HepG2 (cell line): ENCODE data around the gene ABTB2. TPM values are rescaled to one million over a fixed set of nuclear protein-coding genes. Genes with fewer than 3 reads are reported as not detected.

Experiments used
- ATAC-seq: fragments of 200-7000 bp; cut with Tn5 transposase; 3 replicates; pipeline ENCODE4 v1.9.1; 2020; ENCODE audit warnings: mild to moderate bottlenecking, moderate library complexity
- BruUV-seq: library from RNA; stranded (reverse); fragments of 400-500 nt; replicated peaks from 2 replicates; lab custom pipeline; 2021; lab: Mats Ljungman, UMichigan
- CTCF ChIA-PET: fragments of 300-600 bp; formaldehyde crosslinking; extraction: SDS; loops from one replicate; lab custom pipeline; 2021; ENCODE audit warnings: low total read pairs, inconsistent platforms, low intra/inter-chr PET ratio; lab: Yijun Ruan, JAX
- POLR2A ChIA-PET: fragments of 350-600 bp; sonication (Branson Sonifier 250); formaldehyde crosslinking; loops from one replicate; lab custom pipeline; 2020; ENCODE audit warnings: antibody characterized with exemption, inconsistent platforms; lab: Yijun Ruan, JAX
- DNase-seq: peaks from one replicate; pipeline ENCODE4 v3.0.0-alpha.2; 2015; ENCODE audit warnings: low spot score
- FAIRE-seq: peaks from 3 replicates; lab custom pipeline; 2011; peaks lifted over from hg19 to GRCh38; lab: Jason Lieb, UNC
- H2AFZ ChIP-seq: one replicate; pipeline ENCODE4 v1.6.1; 2011; ENCODE audit warnings: low read length, inconsistent platforms
- H3K27ac ChIP-seq: fragments of 300-600 bp; 3 replicates; pipeline ENCODE4 v1.8.0; 2011; ENCODE audit warnings: mixed run types, mild to moderate bottlenecking, mixed read lengths, low read length, inconsistent platforms; ENCODE audit not compliant: insufficient read depth; ENCODE audit errors: extremely low read length
- H3K27me3 ChIP-seq, 2 experiments: fragments of 200-600 bp in 1 of 2; 2 replicates in 1 of 2; 3 replicates in 1 of 2; pipeline versions ENCODE4 v1.6.0 to v1.8.0; 2011; ENCODE audit warnings: low read length in 2 of 2, mild to moderate bottlenecking in 2 of 2, moderate library complexity in 2 of 2, inconsistent platforms in 1 of 2; ENCODE audit not compliant: insufficient read depth in 2 of 2, control insufficient read depth in 1 of 2
- H3K36me3 ChIP-seq, 2 experiments: fragments of 200-600 bp in 1 of 2; replicated peaks in 1 of 2; 2 replicates in 1 of 2; 3 replicates in 1 of 2; pipeline versions ENCODE4 v1.5.1 to v1.8.0; 2011; ENCODE audit warnings: low read length in 2 of 2, inconsistent platforms in 1 of 2; ENCODE audit not compliant: insufficient read depth in 2 of 2, control insufficient read depth in 1 of 2
- H3K4me1 ChIP-seq: 2 replicates; pipeline ENCODE4 v1.5.1; 2012; ENCODE audit warnings: low read length, inconsistent platforms; ENCODE audit not compliant: insufficient read depth
- H3K4me2 ChIP-seq: 2 replicates; pipeline ENCODE4 v1.6.0; 2011; ENCODE audit warnings: low read depth, low read length, inconsistent platforms
- H3K4me3 ChIP-seq, 3 experiments: fragments of 200-600 bp in 1 of 3; sonication (generic), shearing (Covaris generic) in 1 of 3; replicated peaks in 1 of 3; 2 replicates each; pipeline ENCODE4 v1.5.1; 2011 to 2016; ENCODE audit warnings: low read length in 3 of 3, inconsistent platforms in 2 of 3, low read depth in 2 of 3, mild to moderate bottlenecking in 2 of 3, control low read depth in 1 of 3, mixed read lengths in 1 of 3; ENCODE audit not compliant: insufficient read depth in 1 of 3
- H3K79me2 ChIP-seq: one replicate; pipeline ENCODE4 v1.6.1; 2011; ENCODE audit warnings: low read length, inconsistent platforms; ENCODE audit not compliant: insufficient read depth
- H3K9ac ChIP-seq: 2 replicates; pipeline ENCODE4 v1.6.0; 2011; ENCODE audit warnings: mild to moderate bottlenecking, low read depth, low read length, inconsistent platforms; ENCODE audit not compliant: insufficient read depth
- H3K9me3 ChIP-seq: 2 replicates; pipeline ENCODE4 v1.5.1; 2012; ENCODE audit warnings: mild to moderate bottlenecking, low read length
- H4K20me1 ChIP-seq: 2 replicates; pipeline ENCODE4 v1.6.0; 2011; ENCODE audit warnings: inconsistent platforms, mild to moderate bottlenecking, low read length, moderate library complexity; ENCODE audit not compliant: insufficient read depth
- PCBP2 ChIP-seq: fragments of 200-400 bp; formaldehyde crosslinking; optimal IDR thresholded peaks from 2 replicates; pipeline ENCODE3; 2018; ENCODE audit warnings: low read length, low read depth; ENCODE audit not compliant: poor library complexity, severe bottlenecking
- ZNF12 ChIP-seq: sonication (generic); formaldehyde crosslinking; IDR thresholded peaks from 2 replicates; pipeline ENCODE4 v1.5.0; 2020; ENCODE audit warnings: missing genetic modification reagents
- ZNF557 ChIP-seq: sonication (generic); formaldehyde crosslinking; IDR thresholded peaks from 2 replicates; pipeline ENCODE4 v1.4.0; 2020; ENCODE audit warnings: missing genetic modification reagents
- WGBS: methylation state at CpG from one replicate; pipeline ENCODE4 v1.1.6; 2017; ENCODE audit warnings: low lambda C conversion rate; 5-methylcytosine and 5-hydroxymethylcytosine counted together
- in situ Hi-C: cut with HindIII; loops from 2 replicates; pipeline ENCODE4 v1.10.0; 2017; ENCODE audit warnings: low pct_unique_long_range_greater_than_20kb; ENCODE audit not compliant: extremely low pct_ligation_motif_present
- intact Hi-C: fragments of 100-400 bp; cut with micrococcal nuclease; formaldehyde crosslinking; loops from one replicate; pipeline ENCODE4 v1.10.0; 2022; ENCODE audit not compliant: unreplicated experiment
- polyA plus RNA-seq, 8 experiments: library from polyadenylated mRNA; depleted of rRNA in 3 of 8; stranded (reverse) in 7 of 8; unstranded in 1 of 8; fragments of >200 nt; fragmentation: Illumina TruSeq in 4 of 8; extraction: Trizol in 4 of 8; gene quantifications; 2 replicates each; pipeline versions ENCODE4 v1.2.1 to v1.2.3, GENCODE V29; 2011 to 2016; ENCODE audit warnings: low read depth in 4 of 8, missing spikeins in 1 of 8, mixed read lengths in 1 of 8; ENCODE audit not compliant: insufficient read depth in 1 of 8
- total RNA-seq, 5 experiments: library from RNA; depleted of rRNA; stranded (reverse); fragments of >200 nt; fragmentation: Illumina TruSeq; extraction: Trizol; gene quantifications; 2 replicates each; pipeline ENCODE4 v1.2.3, GENCODE V29; 2016; ENCODE audit warnings: low read depth in 1 of 5
- TF ChIP-seq, protein P1 (sequence below), 2 experiments: fragments of 450-650 bp in 1 of 2; sonication (generic) in 1 of 2; formaldehyde crosslinking in 1 of 2; IDR thresholded peaks; 2 replicates each; pipeline versions ENCODE4 v1.6.1 to v1.8.0; 2016 to 2022; ENCODE audit warnings: antibody characterized with exemption in 1 of 2, mild to moderate bottlenecking in 1 of 2, missing genetic modification reagents in 1 of 2
- TF ChIP-seq, protein P2 (sequence below): sonication (generic); formaldehyde crosslinking; IDR thresholded peaks from 2 replicates; pipeline ENCODE4 v1.8.0; 2022; ENCODE audit warnings: mild to moderate bottlenecking, missing genetic modification reagents; ENCODE audit not compliant: insufficient replicate concordance

Gene ABTB2
- total and polyA plus RNA-seq, 2 of the 13 experiments (the other 11 are each of a cell fraction or from before 2014, with no cell fraction given), result 5.1 to 15.4 TPM

DNA sequence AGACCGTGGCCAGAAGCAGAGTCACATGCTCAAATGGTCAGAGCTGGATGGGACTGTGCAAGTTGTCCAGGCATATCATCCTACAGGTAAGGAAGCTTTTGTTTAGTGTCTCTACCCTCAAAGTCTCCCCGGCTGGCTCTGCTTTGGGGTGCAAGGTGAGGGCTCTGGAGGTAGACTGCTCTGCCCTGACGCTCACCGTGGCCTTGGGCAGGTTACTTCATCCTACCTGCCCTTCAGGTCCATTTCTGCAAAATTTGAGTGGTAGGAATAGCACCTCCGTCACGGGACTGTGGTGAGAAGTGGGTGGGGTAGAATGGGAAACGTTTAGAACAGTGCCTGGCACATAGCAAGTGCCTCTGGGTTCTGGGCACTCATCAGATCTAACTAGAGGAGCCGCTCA lies 210.2 kb downstream of the ABTB2 start:
- no peaks in the 10 kb centered on the region for H3K9me3 ChIP-seq
- H3K27ac ChIP-seq, result no peak overlapping the region
- no peak for DNase-seq
- no peak overlapping the region for H3K4me2 ChIP-seq
- no peak overlapping the region for H3K9ac ChIP-seq
- FAIRE-seq, result no peak
- BruUV-seq, result no TSS peak
- ChIA-PET POLR2A (interaction anchor here (0.8 kb wide), 1 partner anchor 215 kb away, joined by 3 read pairs; no protein-coding TSS in a partner anchor), CTCF (no interaction called here)
- in situ Hi-C loops (no loop called here), intact Hi-C loops (no loop called here)
- no peaks in the 10 kb centered on the region for H3K4me1 ChIP-seq
- H3K4me3 ChIP-seq, result no peak overlapping the region
- no peak overlapping the region for H2AFZ ChIP-seq
- H3K27me3 ChIP-seq, result no peaks in the 10 kb centered on the region
- peaks cover 41 to 86% of the 10 kb centered on the region in 2 experiments for H3K36me3 ChIP-seq
- no peak for ATAC-seq
- H3K79me2 ChIP-seq, result no peaks in the 10 kb centered on the region
- H4K20me1 ChIP-seq, result no peaks in the 10 kb centered on the region
- 95% methylated on average over 8 of the region's 8 CpGs for WGBS
- no peak for TF ChIP-seq ZNF557 (CRISPR knock-in tag)
- TF ChIP-seq ZNF12 (CRISPR knock-in tag), result no peak
- TF ChIP-seq, protein P1, sequence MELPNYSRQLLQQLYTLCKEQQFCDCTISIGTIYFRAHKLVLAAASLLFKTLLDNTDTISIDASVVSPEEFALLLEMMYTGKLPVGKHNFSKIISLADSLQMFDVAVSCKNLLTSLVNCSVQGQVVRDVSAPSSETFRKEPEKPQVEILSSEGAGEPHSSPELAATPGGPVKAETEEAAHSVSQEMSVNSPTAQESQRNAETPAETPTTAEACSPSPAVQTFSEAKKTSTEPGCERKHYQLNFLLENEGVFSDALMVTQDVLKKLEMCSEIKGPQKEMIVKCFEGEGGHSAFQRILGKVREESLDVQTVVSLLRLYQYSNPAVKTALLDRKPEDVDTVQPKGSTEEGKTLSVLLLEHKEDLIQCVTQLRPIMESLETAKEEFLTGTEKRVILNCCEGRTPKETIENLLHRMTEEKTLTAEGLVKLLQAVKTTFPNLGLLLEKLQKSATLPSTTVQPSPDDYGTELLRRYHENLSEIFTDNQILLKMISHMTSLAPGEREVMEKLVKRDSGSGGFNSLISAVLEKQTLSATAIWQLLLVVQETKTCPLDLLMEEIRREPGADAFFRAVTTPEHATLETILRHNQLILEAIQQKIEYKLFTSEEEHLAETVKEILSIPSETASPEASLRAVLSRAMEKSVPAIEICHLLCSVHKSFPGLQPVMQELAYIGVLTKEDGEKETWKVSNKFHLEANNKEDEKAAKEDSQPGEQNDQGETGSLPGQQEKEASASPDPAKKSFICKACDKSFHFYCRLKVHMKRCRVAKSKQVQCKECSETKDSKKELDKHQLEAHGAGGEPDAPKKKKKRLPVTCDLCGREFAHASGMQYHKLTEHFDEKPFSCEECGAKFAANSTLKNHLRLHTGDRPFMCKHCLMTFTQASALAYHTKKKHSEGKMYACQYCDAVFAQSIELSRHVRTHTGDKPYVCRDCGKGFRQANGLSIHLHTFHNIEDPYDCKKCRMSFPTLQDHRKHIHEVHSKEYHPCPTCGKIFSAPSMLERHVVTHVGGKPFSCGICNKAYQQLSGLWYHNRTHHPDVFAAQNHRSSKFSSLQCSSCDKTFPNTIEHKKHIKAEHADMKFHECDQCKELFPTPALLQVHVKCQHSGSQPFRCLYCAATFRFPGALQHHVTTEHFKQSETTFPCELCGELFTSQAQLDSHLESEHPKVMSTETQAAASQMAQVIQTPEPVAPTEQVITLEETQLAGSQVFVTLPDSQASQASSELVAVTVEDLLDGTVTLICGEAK (IDR thresholded peaks at IDR 0.05), result no peak
- TF ChIP-seq, protein P1 (CRISPR knock-in tag; IDR thresholded peaks at IDR 0.05), result no peak
- TF ChIP-seq, protein P2, sequence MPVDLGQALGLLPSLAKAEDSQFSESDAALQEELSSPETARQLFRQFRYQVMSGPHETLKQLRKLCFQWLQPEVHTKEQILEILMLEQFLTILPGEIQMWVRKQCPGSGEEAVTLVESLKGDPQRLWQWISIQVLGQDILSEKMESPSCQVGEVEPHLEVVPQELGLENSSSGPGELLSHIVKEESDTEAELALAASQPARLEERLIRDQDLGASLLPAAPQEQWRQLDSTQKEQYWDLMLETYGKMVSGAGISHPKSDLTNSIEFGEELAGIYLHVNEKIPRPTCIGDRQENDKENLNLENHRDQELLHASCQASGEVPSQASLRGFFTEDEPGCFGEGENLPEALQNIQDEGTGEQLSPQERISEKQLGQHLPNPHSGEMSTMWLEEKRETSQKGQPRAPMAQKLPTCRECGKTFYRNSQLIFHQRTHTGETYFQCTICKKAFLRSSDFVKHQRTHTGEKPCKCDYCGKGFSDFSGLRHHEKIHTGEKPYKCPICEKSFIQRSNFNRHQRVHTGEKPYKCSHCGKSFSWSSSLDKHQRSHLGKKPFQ (CRISPR knock-in tag), result no peak
- TF ChIP-seq PCBP2, result no peak
- TF ChIP-seq, all 625 proteins: peak for 0
